K562 (cell line): Measurements from ENCODE around the gene PRKCG. TPM values are rescaled to one million over a fixed set of nuclear protein-coding genes. Genes with fewer than 3 reads are reported as not detected.

Experiments
- BACH1 ChIP-seq: fragments of 200-800 bp; sonication (Bioruptor generic); IDR thresholded peaks from 2 replicates; pipeline ENCODE4 v1.6.1; 2016; ENCODE audit warnings: missing genetic modification characterization, missing compliant biosample characterization
- BCL6 ChIP-seq: fragments of 250-450 bp; sonication (Bioruptor Pico); IDR thresholded peaks from 2 replicates; pipeline ENCODE4 v1.4.0; 2020
- BRD4 ChIP-seq: fragments of 200-600 bp; sonication (generic); IDR thresholded peaks from 2 replicates; pipeline ENCODE4 v1.6.1; 2017; ENCODE audit warnings: inconsistent platforms
- CCNT2 ChIP-seq: IDR thresholded peaks from 2 replicates; pipeline ENCODE4 v1.6.1; 2011; ENCODE audit warnings: borderline replicate concordance, low read depth, mild to moderate bottlenecking, moderate library complexity, mixed read lengths, low read length; ENCODE audit not compliant: insufficient read length; ENCODE audit errors: extremely low read depth
- DDX20 ChIP-seq: fragments of 450-650 bp; IDR thresholded peaks from 2 replicates; pipeline ENCODE4 v1.6.1; 2016; ENCODE audit warnings: missing genetic modification characterization, low read depth, mild to moderate bottlenecking, missing compliant biosample characterization, moderate library complexity
- ELF1 ChIP-seq: fragments of 200-800 bp; sonication (Bioruptor generic); IDR thresholded peaks from 2 replicates; pipeline ENCODE4 v1.6.1; 2016; ENCODE audit warnings: missing genetic modification characterization, missing compliant biosample characterization
- FOXJ2 ChIP-seq: fragments of 200-800 bp; sonication (Bioruptor generic); IDR thresholded peaks from 2 replicates; pipeline ENCODE4 v1.6.1; 2016; ENCODE audit warnings: missing genetic modification characterization, missing compliant biosample characterization
- FOXM1 ChIP-seq, 2 experiments: fragments of 450-650 bp in 1 of 2; sonication (generic) in 1 of 2; formaldehyde crosslinking in 1 of 2; IDR thresholded peaks; 2 replicates each; pipeline versions ENCODE4 v1.6.1 to v1.9.0; 2017 to 2022; ENCODE audit warnings: low read depth in 2 of 2, mild to moderate bottlenecking in 2 of 2, missing genetic modification reagents in 1 of 2, moderate library complexity in 1 of 2
- FOXP1 ChIP-seq: sonication (generic); formaldehyde crosslinking; IDR thresholded peaks from 2 replicates; pipeline ENCODE4 v1.8.0; 2022; ENCODE audit warnings: mild to moderate bottlenecking, missing genetic modification reagents
- HDAC1 ChIP-seq, 2 experiments: fragments of 450-650 bp; IDR thresholded peaks; 2 replicates each; pipeline ENCODE4 v1.6.1; 2016 to 2017; ENCODE audit warnings: inconsistent platforms in 1 of 2, mild to moderate bottlenecking in 1 of 2, moderate library complexity in 1 of 2
- HDAC3 ChIP-seq: fragments of 450-650 bp; IDR thresholded peaks from 2 replicates; pipeline ENCODE4 v1.6.1; 2018; ENCODE audit warnings: borderline replicate concordance, mild to moderate bottlenecking, moderate library complexity; ENCODE audit not compliant: partially characterized antibody
- HMGN3 ChIP-seq: IDR thresholded peaks from 2 replicates; pipeline ENCODE4 v1.6.1; 2011; ENCODE audit warnings: borderline replicate concordance, low read depth, mild to moderate bottlenecking, mixed read lengths, low read length; ENCODE audit not compliant: insufficient read length; ENCODE audit errors: extremely low read depth
- KAT7 ChIP-seq: sonication (generic); formaldehyde crosslinking; IDR thresholded peaks from 2 replicates; pipeline ENCODE4 v1.8.0; 2022; ENCODE audit warnings: missing genetic modification reagents, mild to moderate bottlenecking, borderline replicate concordance
- MAFK ChIP-seq: IDR thresholded peaks from 2 replicates; pipeline ENCODE4 v1.6.1; 2011; ENCODE audit warnings: low read length, improper control_type of control experiment
- MITF ChIP-seq: IDR thresholded peaks from 2 replicates; pipeline ENCODE4 v1.6.1; 2014; ENCODE audit warnings: antibody characterized with exemption
- PPARD ChIP-seq: fragments of 250-450 bp; sonication (Bioruptor Pico); IDR thresholded peaks from 2 replicates; pipeline ENCODE4 v1.8.0; 2022; ENCODE audit warnings: inconsistent platforms, mild to moderate bottlenecking, moderate library complexity
- RBM22 ChIP-seq: fragments of 200-400 bp; formaldehyde crosslinking; IDR thresholded peaks from 2 replicates; pipeline ENCODE4 v1.6.1; 2018; ENCODE audit warnings: low read length, low read depth; ENCODE audit not compliant: poor library complexity, severe bottlenecking
- TOE1 ChIP-seq, 2 experiments: fragments of 450-650 bp in 1 of 2; sonication (generic) in 1 of 2; formaldehyde crosslinking in 1 of 2; IDR thresholded peaks; 2 replicates each; pipeline versions ENCODE4 v1.7.1 to v1.8.0; 2016 to 2022; ENCODE audit warnings: borderline replicate concordance in 2 of 2, mild to moderate bottlenecking in 2 of 2, antibody characterized with exemption in 1 of 2, inconsistent platforms in 1 of 2, low read depth in 1 of 2, missing genetic modification reagents in 1 of 2, moderate library complexity in 1 of 2
- ZKSCAN1 ChIP-seq: fragments of 150-350 bp; IDR thresholded peaks from 2 replicates; pipeline ENCODE4 v1.6.1; 2016; ENCODE audit warnings: low read depth, low read length
- ZNF12 ChIP-seq: sonication (generic); formaldehyde crosslinking; IDR thresholded peaks from 2 replicates; pipeline ENCODE4 v1.4.0; 2020; ENCODE audit warnings: mild to moderate bottlenecking, missing genetic modification reagents
- ZNF121 ChIP-seq: sonication (generic); formaldehyde crosslinking; conservative IDR thresholded peaks from 2 replicates; pipeline ENCODE4 v1.8.0; 2022; ENCODE audit warnings: missing genetic modification reagents
- ZNF217 ChIP-seq: sonication (generic); formaldehyde crosslinking; IDR thresholded peaks from 2 replicates; pipeline ENCODE4 v1.8.0; 2022; ENCODE audit warnings: mild to moderate bottlenecking, missing genetic modification reagents
- ZNF239 ChIP-seq: fragments of 250-450 bp; sonication (Bioruptor Pico); IDR thresholded peaks from 2 replicates; pipeline ENCODE4 v1.4.0; 2020; ENCODE audit warnings: mild to moderate bottlenecking
- ZNF778 ChIP-seq: fragments of 450-650 bp; formaldehyde crosslinking; IDR thresholded peaks from 2 replicates; pipeline ENCODE4 v1.4.0; 2020; ENCODE audit warnings: mild to moderate bottlenecking, moderate library complexity
- ZNF830 ChIP-seq: fragments of 250-450 bp; sonication (Bioruptor Pico); IDR thresholded peaks from 2 replicates; pipeline ENCODE4 v1.5.0; 2021; ENCODE audit warnings: mild to moderate bottlenecking
- polyA plus RNA-seq, 8 experiments: library from polyadenylated mRNA; depleted of rRNA in 4 of 8; stranded (reverse) in 5 of 8; unstranded in 3 of 8; fragments of >200 nt; fragmentation: Nextera tagmentation in 2 of 8; fragmentation: Illumina TruSeq in 1 of 8; extraction: Ambion mirVana in 2 of 8; extraction: Trizol in 1 of 8; gene quantifications; 2 replicates each; pipeline versions ENCODE4 v1.2.1 to v1.2.3, GENCODE V29; 2011 to 2014; ENCODE audit warnings: inconsistent platforms in 1 of 8, missing spikeins in 1 of 8
- total RNA-seq, 7 experiments: library from RNA; depleted of rRNA in 6 of 7; stranded (reverse); fragments of >200 nt in 6 of 7; fragmentation: Illumina TruSeq in 2 of 7; extraction: Trizol in 2 of 7; gene quantifications; 2 replicates each; pipeline versions ENCODE4 v1.2.1 to v1.2.3, GENCODE V29; 2011 to 2021; ENCODE audit warnings: low replicate concordance in 1 of 7
- TF ChIP-seq, protein P1 (sequence below): fragments of 250-450 bp; sonication (Bioruptor Pico); IDR thresholded peaks from 2 replicates; pipeline ENCODE4 v1.8.0; 2022; ENCODE audit warnings: moderate library complexity, mild to moderate bottlenecking, inconsistent platforms

PRKCG gene
- total and polyA plus RNA-seq, 9 of the 15 experiments (the other 6 are each of a cell fraction or from before 2014, with no cell fraction given) = not detected

DNA sequence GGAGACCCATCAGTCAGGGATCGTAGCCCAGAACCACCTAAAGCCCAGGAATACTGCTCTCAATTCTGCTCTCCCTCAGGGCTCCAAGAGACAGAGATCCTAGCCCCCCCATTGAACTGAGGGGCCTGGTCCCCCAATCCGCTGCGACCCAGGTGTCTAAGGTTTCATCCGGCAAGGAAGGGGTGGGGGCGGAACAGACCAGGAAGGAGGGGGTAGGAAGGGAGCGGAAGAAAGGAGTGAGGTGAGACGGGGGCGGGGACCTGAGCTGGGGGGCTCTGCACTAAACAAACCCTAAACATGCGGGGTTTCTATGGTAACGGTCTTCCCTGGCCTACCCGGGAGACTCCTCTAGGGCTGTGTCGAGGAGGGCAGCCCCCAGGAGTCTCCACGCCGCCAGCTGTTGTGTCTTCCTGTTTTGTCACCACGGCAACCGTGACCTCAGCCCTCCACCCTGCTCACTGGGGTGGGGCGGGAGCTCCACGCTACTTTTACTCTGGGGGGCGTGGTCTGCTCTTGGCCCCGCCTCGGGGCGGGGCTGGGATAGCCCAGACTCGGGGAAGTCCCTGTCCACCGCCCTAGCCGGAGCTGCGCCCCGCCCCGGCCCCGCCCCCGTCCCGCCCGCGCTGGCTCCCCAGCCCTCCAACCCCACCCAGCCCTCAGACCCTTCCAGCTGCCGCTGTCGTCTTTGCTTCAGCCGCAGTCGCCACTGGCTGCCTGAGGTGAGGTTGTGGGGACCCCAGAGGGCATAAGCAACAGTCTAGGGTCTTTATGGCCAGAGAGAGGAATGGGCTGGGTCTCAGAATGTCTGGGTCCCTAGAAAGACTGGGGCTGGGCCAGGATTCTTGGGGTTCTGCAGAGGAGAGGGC lies 14.5 kb upstream of the PRKCG start, which contains the start of gene MYADM (continued):
- peak; percentile 86 for TF ChIP-seq ELF1
- TF ChIP-seq KAT7 (CRISPR knock-in tag) = no peak
- no peak for TF ChIP-seq ZNF778
- TF ChIP-seq CCNT2 = peak; percentile 74
- TF ChIP-seq ZKSCAN1 = 0 out of 2 replicates have a peak, but pooled peaks have one; percentile 20
- no peak for TF ChIP-seq MAFK
- TF ChIP-seq RBM22 = peak; percentile 55
- no peak for TF ChIP-seq DDX20 (tag)
- no peak for TF ChIP-seq BRD4
- TF ChIP-seq ZNF121 (CRISPR knock-in tag) = no peak
- TF ChIP-seq BCL6 (CRISPR knock-in tag) = no peak
- TF ChIP-seq ZNF239 (CRISPR knock-in tag) = no peak
- no peak for TF ChIP-seq HDAC3
- 0 out of 2 replicates have a peak, but pooled peaks have one; percentile 12 for TF ChIP-seq FOXM1 (IDR thresholded peaks at IDR 0.05; ENCODE audit: low read depth)
- no peak for TF ChIP-seq FOXM1 (CRISPR knock-in tag; IDR thresholded peaks at IDR 0.05; ENCODE audit: low read depth)
- TF ChIP-seq HMGN3 = peak; percentile 74
- TF ChIP-seq HDAC1 (IDR thresholded peaks at IDR 0.05) = peak in 1 of 2 experiments; percentile 55; a peak in 2 of 4 replicates
- no peak for TF ChIP-seq PPARD (CRISPR knock-in tag)
- no peak for TF ChIP-seq BACH1 (tag)
- no peak for TF ChIP-seq FOXP1 (CRISPR knock-in tag)
- peak; percentile 100 for TF ChIP-seq FOXJ2
- TF ChIP-seq, protein P1, sequence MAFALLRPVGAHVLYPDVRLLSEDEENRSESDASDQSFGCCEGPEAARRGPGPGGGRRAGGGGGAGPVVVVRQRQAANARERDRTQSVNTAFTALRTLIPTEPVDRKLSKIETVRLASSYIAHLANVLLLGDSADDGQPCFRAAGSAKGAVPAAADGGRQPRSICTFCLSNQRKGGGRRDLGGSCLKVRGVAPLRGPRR (CRISPR knock-in tag) = no peak
- peak; percentile 43; the same call in 1 of the 2 replicates for TF ChIP-seq TOE1 (IDR thresholded peaks at IDR 0.05; ENCODE audit: borderline replicate concordance)
- TF ChIP-seq TOE1 (CRISPR knock-in tag; IDR thresholded peaks at IDR 0.05; ENCODE audit: borderline replicate concordance, low read depth) = no peak
- TF ChIP-seq ZNF217 (CRISPR knock-in tag) = no peak
- TF ChIP-seq MITF = no peak
- TF ChIP-seq ZNF830 = no peak
- no peak for TF ChIP-seq ZNF12 (CRISPR knock-in tag)
